GM21737 (cell line): ENCODE results near the gene RAB9A.

Experiments used
- ATAC-seq: cut with Tn5 transposase; IDR thresholded peaks from one replicate; pipeline ENCODE4 v1.9.1; 2021; ENCODE audit warnings: mild to moderate bottlenecking, moderate library complexity; ENCODE audit not compliant: unreplicated experiment

Gene RAB9A

GRCh38 chrX:13742397-13743176 is 53.7 kb downstream of the RAB9A start:
- peak; percentile 88 for ATAC-seq

- no peak for ATAC-seq
These were observed 58.9 kb downstream of the RAB9A start for GRCh38 chrX:13747836-13748235.

GRCh38 chrX:13748486-13748885 is 59.6 kb downstream of the RAB9A start:
- no peak for ATAC-seq

DNA sequence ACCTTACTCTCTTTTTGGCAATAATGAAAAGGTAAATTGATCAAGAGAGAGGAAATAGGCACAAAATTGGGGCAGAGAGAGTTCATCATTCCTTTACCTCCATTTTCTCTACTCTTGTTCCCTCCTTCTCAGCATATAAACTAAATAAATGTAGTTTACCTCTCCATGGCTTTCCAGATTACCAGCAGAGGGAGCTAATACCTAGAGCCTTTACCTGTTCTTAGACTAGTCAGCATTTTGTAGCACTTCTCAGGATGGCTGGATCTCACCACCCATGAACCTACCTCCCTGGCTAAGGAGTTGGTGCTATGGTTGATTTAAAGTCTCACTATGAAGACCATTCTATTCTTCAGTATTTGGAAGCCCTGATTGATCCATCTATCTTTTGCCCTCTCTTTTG is 61.3 kb downstream of the RAB9A start:
- ATAC-seq = no peak

GRCh38 chrX:13750812-13751211 is 61.9 kb downstream of the RAB9A start:
- no peak for ATAC-seq

GRCh38 chrX:13752141-13752540 is 63.2 kb downstream of the RAB9A start:
- no peak for ATAC-seq

- peak; percentile 52 for ATAC-seq
These were observed 63.7 kb downstream of the RAB9A start for GRCh38 chrX:13752646-13753045.

- no peak for ATAC-seq
These were observed 65.8 kb downstream of the RAB9A start for GRCh38 chrX:13754765-13755164.

GRCh38 chrX:13755254-13755653 is 66.3 kb downstream of the RAB9A start:
- no peak for ATAC-seq

GRCh38 chrX:13756381-13756780 is 67.5 kb downstream of the RAB9A start:
- ATAC-seq = no peak

DNA sequence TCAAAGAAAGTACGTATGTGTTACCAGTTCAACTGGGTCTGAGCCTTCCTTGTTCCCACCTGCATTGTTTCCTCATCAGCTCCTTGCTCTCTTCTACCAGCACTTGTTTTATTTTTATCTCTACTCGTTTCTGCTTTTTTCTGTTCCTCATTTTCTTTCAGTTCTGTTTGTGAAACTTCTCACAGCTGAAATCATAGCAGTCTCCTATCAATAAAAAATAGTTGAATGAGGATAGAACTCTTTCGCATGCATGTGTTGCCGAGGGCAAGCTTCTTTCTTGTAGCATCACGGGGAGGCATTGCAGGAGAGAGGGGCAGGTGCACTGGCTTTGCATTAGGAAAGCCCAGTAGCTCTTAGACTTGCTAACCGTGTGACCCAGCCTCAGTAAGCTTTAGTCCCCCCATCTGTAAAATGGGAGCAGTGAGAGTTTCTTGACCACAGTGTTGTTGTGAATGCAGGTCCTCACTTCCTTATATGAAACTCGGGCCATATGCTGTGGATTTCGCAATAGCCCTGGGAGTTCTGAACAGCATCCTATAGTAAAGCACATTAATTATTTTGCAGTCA is 70.3 kb downstream of the RAB9A start:
- ATAC-seq = peak; percentile 66
